ENCODE data around the gene DEFB127.

DEFB127 gene

DNA sequence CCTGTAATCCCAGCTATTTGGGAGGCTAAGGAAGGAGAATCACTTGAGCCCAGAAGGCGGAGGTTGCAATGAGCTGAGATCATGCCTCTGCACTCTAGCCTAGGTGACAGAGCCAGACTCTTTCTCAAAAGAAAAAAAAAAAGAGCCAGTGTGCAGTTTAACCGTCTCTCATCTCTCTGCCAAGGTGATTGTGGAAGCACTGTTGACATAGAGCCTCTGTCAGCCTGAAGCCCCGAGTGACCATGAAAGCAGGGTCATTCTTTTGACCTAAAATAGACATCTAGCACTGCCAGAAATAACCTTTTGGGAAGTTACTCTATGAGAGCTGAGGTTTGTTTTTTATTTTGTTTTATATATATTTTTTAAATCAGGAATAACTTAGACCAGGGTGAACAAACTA, 7.4 kb downstream of the DEFB127 start:
- Histone ChIP-seq H2AFZ (ENCODE audit: low read depth, low read length) (no peak overlapping the region), H3K4me2 (ENCODE audit: low read length) (no peak overlapping the region), H3K9me3 (ENCODE audit: insufficient read depth, low read length) (no peaks in the 10 kb centered on the region), H3K27me3 (ENCODE audit: low read depth, low read length) (peaks cover 15% of the 10 kb centered on the region), H3K4me1 (ENCODE audit: low read length) (no peaks in the 10 kb centered on the region), H3K79me2 (ENCODE audit: low read length) (no peaks in the 10 kb centered on the region), H3K27ac (ENCODE audit: low read length) (no peak overlapping the region), H3K9ac (ENCODE audit: low read length) (no peak overlapping the region), H3K4me3 (ENCODE audit: low read length) (no peak overlapping the region), H4K20me1 (ENCODE audit: insufficient read depth, low read length) (no peaks in the 10 kb centered on the region), H3K36me3 (replicated peaks; ENCODE audit: low read depth, low read length) (no peaks in the 10 kb centered on the region)
- TF ChIP-seq EZH2phosphoT487 (IDR thresholded peaks at IDR 0.05; ENCODE audit: low read depth) = no peak
- TF ChIP-seq, protein P1, sequence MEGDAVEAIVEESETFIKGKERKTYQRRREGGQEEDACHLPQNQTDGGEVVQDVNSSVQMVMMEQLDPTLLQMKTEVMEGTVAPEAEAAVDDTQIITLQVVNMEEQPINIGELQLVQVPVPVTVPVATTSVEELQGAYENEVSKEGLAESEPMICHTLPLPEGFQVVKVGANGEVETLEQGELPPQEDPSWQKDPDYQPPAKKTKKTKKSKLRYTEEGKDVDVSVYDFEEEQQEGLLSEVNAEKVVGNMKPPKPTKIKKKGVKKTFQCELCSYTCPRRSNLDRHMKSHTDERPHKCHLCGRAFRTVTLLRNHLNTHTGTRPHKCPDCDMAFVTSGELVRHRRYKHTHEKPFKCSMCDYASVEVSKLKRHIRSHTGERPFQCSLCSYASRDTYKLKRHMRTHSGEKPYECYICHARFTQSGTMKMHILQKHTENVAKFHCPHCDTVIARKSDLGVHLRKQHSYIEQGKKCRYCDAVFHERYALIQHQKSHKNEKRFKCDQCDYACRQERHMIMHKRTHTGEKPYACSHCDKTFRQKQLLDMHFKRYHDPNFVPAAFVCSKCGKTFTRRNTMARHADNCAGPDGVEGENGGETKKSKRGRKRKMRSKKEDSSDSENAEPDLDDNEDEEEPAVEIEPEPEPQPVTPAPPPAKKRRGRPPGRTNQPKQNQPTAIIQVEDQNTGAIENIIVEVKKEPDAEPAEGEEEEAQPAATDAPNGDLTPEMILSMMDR (IDR thresholded peaks at IDR 0.05; ENCODE audit: low read depth, low read length) = no peak

DNA sequence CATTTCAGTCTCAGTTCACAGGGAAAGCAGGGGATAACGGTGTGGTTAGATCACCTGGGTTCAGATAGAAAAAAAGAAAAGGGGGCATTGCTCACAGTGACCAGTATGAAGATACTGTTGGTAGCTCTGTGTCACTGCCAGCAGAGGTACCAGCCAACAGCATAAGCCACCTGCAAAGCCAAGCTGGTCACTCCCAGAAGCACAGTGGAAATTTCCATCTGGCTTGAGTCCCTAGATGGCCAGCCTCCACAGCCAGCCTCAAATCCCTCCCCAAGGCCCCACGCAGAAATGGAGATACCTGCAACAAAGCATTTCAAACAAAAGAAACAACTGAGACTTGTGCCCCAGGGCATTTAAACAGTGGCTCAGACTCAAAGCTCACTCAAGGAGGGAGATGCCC, 11.6 kb downstream of the DEFB127 start:
- H3K9ac ChIP-seq (ENCODE audit: low read length) = no peak overlapping the region
- no peak overlapping the region for H3K4me2 ChIP-seq (ENCODE audit: low read length)
- no peak overlapping the region for H2AFZ ChIP-seq (ENCODE audit: low read depth, low read length)
- no peaks in the 10 kb centered on the region for H3K36me3 ChIP-seq (replicated peaks; ENCODE audit: low read depth, low read length)
- peaks cover 18% of the 10 kb centered on the region for H3K27me3 ChIP-seq (ENCODE audit: low read depth, low read length)
- H3K79me2 ChIP-seq (ENCODE audit: low read length) = no peaks in the 10 kb centered on the region
- H3K4me1 ChIP-seq (ENCODE audit: low read length) = no peaks in the 10 kb centered on the region
- no peaks in the 10 kb centered on the region for H4K20me1 ChIP-seq (ENCODE audit: insufficient read depth, low read length)
- H3K9me3 ChIP-seq (ENCODE audit: insufficient read depth, low read length) = no peaks in the 10 kb centered on the region
- H3K4me3 ChIP-seq (ENCODE audit: low read length) = no peak overlapping the region
- H3K27ac ChIP-seq (ENCODE audit: low read length) = no peak overlapping the region
- TF ChIP-seq, protein P1 (IDR thresholded peaks at IDR 0.05; ENCODE audit: low read depth, low read length) = no peak
- TF ChIP-seq EZH2phosphoT487 (IDR thresholded peaks at IDR 0.05; ENCODE audit: low read depth) = no peak

DNA sequence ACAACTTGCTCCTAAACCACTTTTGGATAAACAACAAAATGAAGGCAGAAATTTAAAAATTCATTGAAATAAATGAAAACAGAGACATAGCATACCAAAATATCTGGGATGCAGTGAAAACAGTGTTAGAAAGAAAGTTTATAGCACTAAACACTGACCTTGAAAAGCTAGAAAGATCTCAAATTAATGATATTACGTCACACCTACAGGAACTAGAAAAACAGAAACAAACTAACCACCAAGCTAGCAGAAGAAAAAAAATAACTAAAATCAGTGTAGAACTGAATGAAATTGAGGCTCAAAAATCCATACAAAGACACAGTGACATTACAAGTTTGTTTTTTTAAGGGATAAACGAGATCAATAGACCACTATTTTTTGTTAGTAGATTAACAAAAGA, 27.0 kb downstream of the DEFB127 start:
- H2AFZ ChIP-seq (ENCODE audit: low read depth, low read length) = no peak overlapping the region
- H3K9me3 ChIP-seq (ENCODE audit: insufficient read depth, low read length) = no peaks in the 10 kb centered on the region
- H3K27ac ChIP-seq (ENCODE audit: low read length) = no peak overlapping the region
- H3K27me3 ChIP-seq (ENCODE audit: low read depth, low read length) = peaks cover 28% of the 10 kb centered on the region
- no peaks in the 10 kb centered on the region for H3K36me3 ChIP-seq (replicated peaks; ENCODE audit: low read depth, low read length)
- no peak overlapping the region for H3K4me3 ChIP-seq (ENCODE audit: low read length)
- no peak overlapping the region for H3K4me2 ChIP-seq (ENCODE audit: low read length)
- no peak for TF ChIP-seq EZH2phosphoT487 (IDR thresholded peaks at IDR 0.05; ENCODE audit: low read depth)
- TF ChIP-seq, protein P1 (IDR thresholded peaks at IDR 0.05; ENCODE audit: low read depth, low read length) = no peak
- H4K20me1 ChIP-seq (ENCODE audit: insufficient read depth, low read length) = no peaks in the 10 kb centered on the region
- H3K9ac ChIP-seq (ENCODE audit: low read length) = no peak overlapping the region
- H3K79me2 ChIP-seq (ENCODE audit: low read length) = no peaks in the 10 kb centered on the region
- no peaks in the 10 kb centered on the region for H3K4me1 ChIP-seq (ENCODE audit: low read length)

DNA sequence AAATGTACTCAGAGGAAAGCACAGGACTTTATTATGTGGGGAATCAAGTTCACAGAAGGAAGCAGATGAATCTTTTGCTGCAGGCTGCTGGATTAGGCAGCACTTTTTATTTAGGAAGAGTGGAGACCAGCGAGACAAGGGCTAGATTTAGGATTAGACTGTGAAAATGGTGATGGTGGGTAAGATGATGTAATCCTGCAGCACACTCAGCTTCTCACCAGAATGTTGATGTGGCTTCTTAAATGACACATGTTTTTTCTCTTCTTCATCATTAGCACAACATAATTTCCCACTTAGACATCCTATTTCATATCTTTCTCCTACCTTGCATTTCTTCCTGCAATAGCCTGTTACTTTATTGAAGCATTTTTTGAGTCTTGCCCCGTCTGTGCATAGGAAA, 30.5 kb downstream of the DEFB127 start:
- Histone ChIP-seq H3K4me3 (ENCODE audit: low read length) (no peak overlapping the region), H4K20me1 (ENCODE audit: insufficient read depth, low read length) (no peaks in the 10 kb centered on the region), H3K4me2 (ENCODE audit: low read length) (no peak overlapping the region), H3K9me3 (ENCODE audit: insufficient read depth, low read length) (peaks cover 4% of the 10 kb centered on the region; the same call in 1 of the 2 replicates), H3K9ac (ENCODE audit: low read length) (no peak overlapping the region), H3K27me3 (ENCODE audit: low read depth, low read length) (peaks cover 39% of the 10 kb centered on the region), H2AFZ (ENCODE audit: low read depth, low read length) (no peak overlapping the region), H3K4me1 (ENCODE audit: low read length) (no peaks in the 10 kb centered on the region), H3K79me2 (ENCODE audit: low read length) (no peaks in the 10 kb centered on the region), H3K36me3 (replicated peaks; ENCODE audit: low read depth, low read length) (no peaks in the 10 kb centered on the region), H3K27ac (ENCODE audit: low read length) (no peak overlapping the region)
- TF ChIP-seq, protein P1 (IDR thresholded peaks at IDR 0.05; ENCODE audit: low read depth, low read length) = no peak
- TF ChIP-seq EZH2phosphoT487 (IDR thresholded peaks at IDR 0.05; ENCODE audit: low read depth) = no peak
